Testis (tissue), 2 donors: ENCODE data around the gene PXDN.

Experiments used
- CTCF ChIP-seq, 3 experiments: fragments of 450-650 bp in 2 of 3; fragments of 200-600 bp in 1 of 3; sonication (generic) in 1 of 3; IDR thresholded peaks; one replicate each; pipeline ENCODE4 v1.5.1; 2016 to 2019; ENCODE audit warnings: antibody characterized with exemption in 3 of 3, mild to moderate bottlenecking in 2 of 3, moderate library complexity in 1 of 3
- POLR2A ChIP-seq: fragments of 450-650 bp; IDR thresholded peaks from one replicate; pipeline ENCODE4 v1.6.1; 2017; ENCODE audit warnings: antibody characterized with exemption, mild to moderate bottlenecking, moderate library complexity

GRCh38 chr2:1687254-1687653 is 57.1 kb downstream of the PXDN start:
- TF ChIP-seq CTCF (IDR thresholded peaks at IDR 0.05) = no peak
- no peak for TF ChIP-seq POLR2A
